ENCODE measurements around the gene DOK6. TPM values are rescaled to one million over a fixed set of nuclear protein-coding genes. Genes with fewer than 3 reads are reported as not detected.

The DOK6 gene
- total RNA-seq, 4 donors from 2014 or later, result 0.34 to 10.8 (median 0.52) TPM

DNA sequence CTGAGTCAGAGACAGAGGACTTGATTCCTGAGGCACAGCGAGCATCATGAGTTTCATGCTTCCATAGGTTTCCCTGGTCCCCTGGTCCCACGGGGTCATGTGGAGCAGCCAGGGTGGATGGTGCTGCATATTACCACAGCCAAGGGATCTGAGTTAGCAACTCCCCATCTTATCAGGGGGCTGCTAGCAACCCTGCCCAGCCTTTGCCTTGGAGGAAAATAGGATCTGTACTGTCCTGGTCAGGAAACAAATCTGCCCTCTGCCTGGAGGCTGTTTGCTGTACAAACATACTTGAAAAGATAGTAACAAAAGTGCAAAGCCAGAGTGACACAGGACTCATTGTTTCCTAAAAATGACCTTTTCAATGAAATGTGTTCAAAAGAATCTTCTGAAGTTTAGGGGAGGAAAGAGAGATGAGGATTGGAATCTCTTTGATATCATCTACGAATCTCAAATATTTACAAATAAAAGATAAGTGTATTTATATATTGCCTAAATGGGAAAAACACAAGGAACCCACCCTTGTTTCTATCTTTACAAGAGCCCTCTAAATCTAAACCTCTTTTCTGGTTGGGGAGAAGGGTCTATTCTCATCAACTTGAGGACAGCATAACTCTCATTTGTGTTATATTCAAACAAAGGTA, 352.2 kb downstream of the DOK6 start:
- TF ChIP-seq, protein P1, sequence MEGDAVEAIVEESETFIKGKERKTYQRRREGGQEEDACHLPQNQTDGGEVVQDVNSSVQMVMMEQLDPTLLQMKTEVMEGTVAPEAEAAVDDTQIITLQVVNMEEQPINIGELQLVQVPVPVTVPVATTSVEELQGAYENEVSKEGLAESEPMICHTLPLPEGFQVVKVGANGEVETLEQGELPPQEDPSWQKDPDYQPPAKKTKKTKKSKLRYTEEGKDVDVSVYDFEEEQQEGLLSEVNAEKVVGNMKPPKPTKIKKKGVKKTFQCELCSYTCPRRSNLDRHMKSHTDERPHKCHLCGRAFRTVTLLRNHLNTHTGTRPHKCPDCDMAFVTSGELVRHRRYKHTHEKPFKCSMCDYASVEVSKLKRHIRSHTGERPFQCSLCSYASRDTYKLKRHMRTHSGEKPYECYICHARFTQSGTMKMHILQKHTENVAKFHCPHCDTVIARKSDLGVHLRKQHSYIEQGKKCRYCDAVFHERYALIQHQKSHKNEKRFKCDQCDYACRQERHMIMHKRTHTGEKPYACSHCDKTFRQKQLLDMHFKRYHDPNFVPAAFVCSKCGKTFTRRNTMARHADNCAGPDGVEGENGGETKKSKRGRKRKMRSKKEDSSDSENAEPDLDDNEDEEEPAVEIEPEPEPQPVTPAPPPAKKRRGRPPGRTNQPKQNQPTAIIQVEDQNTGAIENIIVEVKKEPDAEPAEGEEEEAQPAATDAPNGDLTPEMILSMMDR (IDR thresholded peaks at IDR 0.05; ENCODE audit: low read depth), result no peak

DNA sequence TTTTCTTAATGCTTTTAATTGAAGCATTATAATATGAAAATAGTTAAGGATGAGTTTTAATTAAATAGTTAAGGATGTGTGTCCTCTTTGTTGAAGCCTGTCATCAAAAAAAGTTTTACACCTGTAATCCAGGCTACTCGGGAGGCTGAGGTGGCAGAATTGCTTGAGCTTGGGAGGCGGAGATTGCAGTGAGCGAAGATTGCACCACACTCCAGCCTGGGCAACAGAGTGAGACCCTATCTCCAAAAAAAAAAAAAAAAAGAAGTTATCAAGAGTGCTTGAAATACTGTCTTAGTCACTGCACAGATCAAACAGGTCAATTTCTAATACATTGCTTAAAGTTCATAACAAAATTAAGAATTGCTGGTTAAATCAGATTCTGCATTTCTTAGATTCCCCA, 353.4 kb downstream of the DOK6 start:
- TF ChIP-seq, protein P1 (IDR thresholded peaks at IDR 0.05; ENCODE audit: low read depth), result no peak

DNA sequence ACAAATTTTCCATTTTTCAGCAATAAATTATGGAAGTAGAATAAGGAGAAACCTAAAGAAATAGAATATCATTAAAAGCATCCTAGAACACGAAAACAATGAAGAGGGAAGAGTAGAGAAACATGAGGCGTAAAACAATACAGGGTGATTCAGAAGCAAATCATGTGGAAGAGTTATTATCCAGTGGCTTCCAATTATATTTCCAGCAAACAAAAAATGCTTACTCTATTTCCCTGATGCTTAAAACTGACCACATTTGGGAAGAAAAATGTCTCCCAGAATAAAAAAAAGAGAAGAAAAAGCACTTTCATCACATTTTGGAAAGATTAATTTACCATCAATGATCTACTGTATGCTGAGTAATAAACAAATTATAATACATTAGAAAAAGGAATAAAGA, 354.4 kb downstream of the DOK6 start:
- TF ChIP-seq, protein P1 (IDR thresholded peaks at IDR 0.05; ENCODE audit: low read depth), result no peak

DNA sequence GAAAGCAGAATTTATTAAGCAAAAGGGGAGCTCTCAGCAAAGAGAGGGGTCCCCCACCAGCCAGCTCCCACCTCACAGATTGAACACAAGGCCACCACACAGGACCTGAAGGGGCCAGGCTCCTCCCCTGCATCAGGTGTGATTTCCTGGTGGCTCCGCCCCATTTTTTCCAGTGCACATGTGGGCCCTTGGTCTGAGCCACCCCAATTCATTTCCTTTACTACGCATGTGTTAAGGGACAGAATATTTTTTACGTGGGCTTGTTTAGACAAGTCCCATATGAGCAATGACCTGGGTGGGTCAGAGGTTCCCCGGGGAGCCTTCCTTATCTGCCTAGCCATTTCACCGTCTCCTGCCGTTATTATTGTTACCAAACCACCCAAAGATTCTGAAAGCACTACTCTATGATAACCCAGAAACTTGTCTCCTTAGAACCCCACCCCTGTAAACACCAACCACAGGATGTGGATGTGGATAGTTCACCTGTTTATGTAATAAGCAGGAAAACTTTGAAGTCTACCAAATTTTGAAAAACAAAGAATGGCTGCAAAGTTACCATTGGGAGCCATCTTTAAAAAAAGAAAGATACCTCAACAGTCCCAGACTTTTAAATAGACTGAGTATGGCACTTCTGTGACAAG, 355.3 kb downstream of the DOK6 start:
- TF ChIP-seq, protein P1 (IDR thresholded peaks at IDR 0.05; ENCODE audit: low read depth), result no peak

DNA sequence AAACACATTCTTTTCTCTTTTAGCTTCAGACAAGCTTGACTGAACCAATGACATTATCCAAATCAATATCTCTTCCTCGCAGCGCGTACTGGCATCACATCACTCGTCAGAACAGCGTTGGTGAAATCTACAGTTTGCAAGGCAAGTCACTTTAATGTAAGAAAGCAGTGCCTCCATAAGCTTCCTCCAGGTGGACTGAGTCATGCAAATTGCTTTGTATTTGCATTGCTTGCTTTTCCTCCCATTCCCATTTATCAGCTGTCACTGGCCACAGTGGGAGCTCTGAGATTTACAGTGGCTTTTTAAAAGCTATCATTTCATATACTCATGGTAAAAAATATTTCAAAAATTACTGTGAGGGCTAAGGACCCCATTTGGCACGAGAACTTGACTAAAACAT, 357.0 kb downstream of the DOK6 start:
- TF ChIP-seq, protein P1 (IDR thresholded peaks at IDR 0.05; ENCODE audit: low read depth), result no peak

DNA sequence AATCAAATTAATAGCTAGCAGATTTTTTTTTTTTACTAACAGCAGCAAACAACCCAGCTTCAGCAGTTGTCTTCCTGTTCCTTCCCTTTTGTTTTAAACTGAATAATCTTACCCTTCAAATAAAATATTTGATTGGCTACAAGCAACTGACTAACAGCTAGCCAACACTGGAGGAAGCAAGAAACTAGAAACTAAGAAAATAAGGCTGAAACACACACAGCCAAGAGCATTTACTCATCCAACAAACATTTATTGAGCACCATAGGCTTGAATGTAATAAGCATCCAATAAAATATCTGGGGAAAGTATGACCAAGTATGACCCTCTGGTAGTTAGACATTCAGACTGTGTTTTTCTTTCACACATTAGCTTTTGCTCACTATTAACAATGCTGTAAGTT, 357.8 kb downstream of the DOK6 start:
- TF ChIP-seq, protein P1 (IDR thresholded peaks at IDR 0.05; ENCODE audit: low read depth), result no peak

DNA sequence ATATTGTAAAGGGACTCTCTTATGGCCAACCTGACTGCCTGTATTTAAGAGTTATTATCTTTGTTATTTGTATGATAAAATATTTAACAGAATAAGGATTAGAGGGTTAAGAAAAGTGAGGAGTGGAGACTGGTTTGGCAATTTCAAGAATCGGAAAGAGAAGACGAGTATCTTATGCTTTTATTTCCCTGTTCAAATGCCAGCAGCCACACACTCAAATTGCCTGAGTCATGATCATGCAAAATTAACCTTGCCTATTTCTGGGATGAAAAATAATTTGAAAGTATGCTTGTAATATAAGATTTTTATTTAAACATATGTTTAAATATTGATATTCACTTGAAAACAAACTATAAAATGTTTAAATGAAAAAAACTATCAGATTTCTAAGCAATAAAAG, 358.4 kb downstream of the DOK6 start:
- TF ChIP-seq, protein P1 (IDR thresholded peaks at IDR 0.05; ENCODE audit: low read depth), result no peak
